Measurements from ENCODE around the gene PRKG2.

- TF ChIP-seq POLR2A (IDR thresholded peaks at IDR 0.05; ENCODE audit: low read depth, low read length) (no peak), POLR2AphosphoS5 (IDR thresholded peaks at IDR 0.05; ENCODE audit: low read depth, low read length) (no peak)
Observed at GRCh38 chr4:81235982-81236749, 21.1 kb upstream of the PRKG2 start.

Data from GM12892 (cell line).